Fibroblast of the aortic adventitia (primary cell): ENCODE measurements around the gene UBE2Q1. TPM values are rescaled to one million over a fixed set of nuclear protein-coding genes. Genes with fewer than 3 reads are reported as not detected.

Experiments used
- DNase-seq: peaks from one replicate; pipeline ENCODE4 v3.0.0-alpha.2; 2010; ENCODE audit warnings: low read depth
- H3K4me3 ChIP-seq: 2 replicates; pipeline ENCODE4 v1.5.1; 2011; ENCODE audit warnings: low read depth, mild to moderate bottlenecking, control low read depth, low read length, moderate library complexity
- CTCF ChIP-seq: IDR thresholded peaks from 2 replicates; pipeline ENCODE4 v1.5.1; 2011; ENCODE audit warnings: mild to moderate bottlenecking, low read length, control low read depth, inconsistent platforms; ENCODE audit not compliant: insufficient read depth
- total RNA-seq: library from RNA; depleted of rRNA; stranded (reverse); fragments of >200 nt; gene quantifications from 2 replicates; pipeline ENCODE4 v1.2.3, GENCODE V29; 2012; ENCODE audit warnings: low replicate concordance

Gene UBE2Q1
- total RNA-seq, 1 donor = 26.1 TPM

GRCh38 chr1:154529308-154529707 lies 29.2 kb downstream of the UBE2Q1 start:
- no peak overlapping the region for H3K4me3 ChIP-seq
- no peak for DNase-seq
- TF ChIP-seq CTCF = no peak

GRCh38 chr1:154527192-154527591 lies 31.3 kb downstream of the UBE2Q1 start:
- H3K4me3 ChIP-seq = no peak overlapping the region
- DNase-seq = no peak
- no peak for TF ChIP-seq CTCF

GRCh38 chr1:154524881-154525280 lies 33.6 kb downstream of the UBE2Q1 start:
- H3K4me3 ChIP-seq = no peak overlapping the region
- TF ChIP-seq CTCF = no peak
- DNase-seq = no peak

- no peak for TF ChIP-seq CTCF
- H3K4me3 ChIP-seq = no peak overlapping the region
- DNase-seq = no peak
Measured at GRCh38 chr1:154521695-154522094, 36.8 kb downstream of the UBE2Q1 start.

GRCh38 chr1:154520333-154520732 lies 38.1 kb downstream of the UBE2Q1 start:
- peak; percentile 65 for DNase-seq
- no peak overlapping the region for H3K4me3 ChIP-seq
- TF ChIP-seq CTCF = no peak

- DNase-seq = no peak
- H3K4me3 ChIP-seq = no peak overlapping the region
- no peak for TF ChIP-seq CTCF
Measured at GRCh38 chr1:154519591-154519991, 38.9 kb downstream of the UBE2Q1 start.

- no peak overlapping the region for H3K4me3 ChIP-seq
- no peak for TF ChIP-seq CTCF
- no peak for DNase-seq
Measured at GRCh38 chr1:154517661-154518060, 40.8 kb downstream of the UBE2Q1 start.
